HG02763 (cell line): Measurements from ENCODE around the gene CCDC112.
"Not testable (repeated sequence)": the region's sequence is repeated elsewhere in the genome, so short reads cannot be mapped to it uniquely, and the experiment has no call there.

Experiments
- ATAC-seq: cut with Tn5 transposase; IDR thresholded peaks from one replicate; pipeline ENCODE4 v1.9.1; 2021; ENCODE audit warnings: mild to moderate bottlenecking, moderate library complexity; ENCODE audit not compliant: unreplicated experiment

The CCDC112 gene

GRCh38 chr5:115262321-115263077 is 34.0 kb downstream of the CCDC112 start, which contains the start of gene PGGT1B:
TSS of gene PGGT1B (minus strand) at chr5:115262877. CDS start at chr5:115262851, 26 bp downstream.
- peak; percentile 91 for ATAC-seq

- peak; percentile 33 for ATAC-seq
These were observed 34.5 kb downstream of the CCDC112 start for GRCh38 chr5:115262011-115262320.

GRCh38 chr5:115260248-115260647 is 36.2 kb downstream of the CCDC112 start:
- no peak for ATAC-seq

- no peak for ATAC-seq
These were observed 38.5 kb downstream of the CCDC112 start for GRCh38 chr5:115257981-115258380.

GRCh38 chr5:115249379-115249778 is 47.1 kb downstream of the CCDC112 start:
- not testable (repeated sequence) for ATAC-seq

- no peak for ATAC-seq
These were observed 50.0 kb downstream of the CCDC112 start for GRCh38 chr5:115246361-115246991.

- peak; percentile 54 for ATAC-seq
These were observed 53.0 kb downstream of the CCDC112 start for GRCh38 chr5:115243412-115243811.

GRCh38 chr5:115241881-115242642 is 54.4 kb downstream of the CCDC112 start:
- no peak for ATAC-seq

GRCh38 chr5:115237066-115237465 is 59.4 kb downstream of the CCDC112 start:
- ATAC-seq: no peak

GRCh38 chr5:115236599-115236998 is 59.9 kb downstream of the CCDC112 start:
- no peak for ATAC-seq

GRCh38 chr5:115231598-115231997 is 64.9 kb downstream of the CCDC112 start:
- ATAC-seq: no peak

GRCh38 chr5:115229606-115230005 is 66.8 kb downstream of the CCDC112 start:
- ATAC-seq: no peak

GRCh38 chr5:115227281-115227680 is 69.2 kb downstream of the CCDC112 start:
- no peak for ATAC-seq
